HepG2 (cell line): ENCODE measurements around the gene NT5DC2. TPM values are rescaled to one million over a fixed set of nuclear protein-coding genes. Genes with fewer than 3 reads are reported as not detected.

Source experiments
- ELF3 ChIP-seq: IDR thresholded peaks from 2 replicates; pipeline ENCODE4 v1.6.1; 2016; ENCODE audit warnings: missing genetic modification reagents, missing compliant biosample characterization
- KAT7 ChIP-seq: IDR thresholded peaks from 2 replicates; pipeline ENCODE4 v1.6.1; 2018; ENCODE audit warnings: borderline replicate concordance, missing compliant biosample characterization
- TBX2 ChIP-seq: sonication (generic); formaldehyde crosslinking; IDR thresholded peaks from 2 replicates; pipeline ENCODE4 v1.5.0; 2020; ENCODE audit warnings: missing genetic modification reagents, mild to moderate bottlenecking, borderline replicate concordance
- ZBTB40 ChIP-seq, 2 experiments: fragments of 450-650 bp in 1 of 2; sonication (generic) in 1 of 2; formaldehyde crosslinking in 1 of 2; IDR thresholded peaks; 2 replicates each; pipeline versions ENCODE4 v1.6.1 to v1.8.0; 2016 to 2022; ENCODE audit warnings: antibody characterized with exemption in 1 of 2, mild to moderate bottlenecking in 1 of 2, missing genetic modification reagents in 1 of 2
- ZNF318 ChIP-seq: sonication (generic); formaldehyde crosslinking; IDR thresholded peaks from 2 replicates; pipeline ENCODE4 v1.4.0; 2020; ENCODE audit warnings: mild to moderate bottlenecking, missing genetic modification reagents
- ZNF446 ChIP-seq: sonication (generic); formaldehyde crosslinking; IDR thresholded peaks from 2 replicates; pipeline ENCODE4 v1.5.0; 2020; ENCODE audit warnings: mild to moderate bottlenecking, missing genetic modification reagents
- ZNF589 ChIP-seq: sonication (generic); formaldehyde crosslinking; conservative IDR thresholded peaks from 2 replicates; pipeline ENCODE4 v1.8.0; 2022; ENCODE audit warnings: mild to moderate bottlenecking, moderate library complexity, missing genetic modification reagents
- ZNF704 ChIP-seq: sonication (generic); formaldehyde crosslinking; IDR thresholded peaks from 2 replicates; pipeline ENCODE4 v1.8.1; 2023; ENCODE audit warnings: mild to moderate bottlenecking, inconsistent platforms, moderate library complexity, missing genetic modification reagents, borderline replicate concordance
- polyA plus RNA-seq, 8 experiments: library from polyadenylated mRNA; depleted of rRNA in 3 of 8; stranded (reverse) in 7 of 8; unstranded in 1 of 8; fragments of >200 nt; fragmentation: Illumina TruSeq in 4 of 8; extraction: Trizol in 4 of 8; gene quantifications; 2 replicates each; pipeline versions ENCODE4 v1.2.1 to v1.2.3, GENCODE V29; 2011 to 2016; ENCODE audit warnings: low read depth in 4 of 8, missing spikeins in 1 of 8, mixed read lengths in 1 of 8; ENCODE audit not compliant: insufficient read depth in 1 of 8
- total RNA-seq, 5 experiments: library from RNA; depleted of rRNA; stranded (reverse); fragments of >200 nt; fragmentation: Illumina TruSeq; extraction: Trizol; gene quantifications; 2 replicates each; pipeline ENCODE4 v1.2.3, GENCODE V29; 2016; ENCODE audit warnings: low read depth in 1 of 5

NT5DC2 gene
- total and polyA plus RNA-seq, 2 of the 13 experiments (the other 11 are each of a cell fraction or from before 2014, with no cell fraction given) = 131 to 240 TPM

GRCh38 chr3:52534281-52535183 is 875 bp upstream of the NT5DC2 start (continued):
- TF ChIP-seq ZNF318 (CRISPR knock-in tag) = no peak
- no peak; the same call in 1 of the 2 replicates for TF ChIP-seq ZNF446 (CRISPR knock-in tag)
- 0 out of 2 replicates have a peak, but pooled peaks have one; percentile 26 for TF ChIP-seq KAT7 (CRISPR knock-in tag)
- no peak for TF ChIP-seq ZBTB40 (IDR thresholded peaks at IDR 0.05)
- no peak; the same call in 1 of the 2 replicates for TF ChIP-seq ZBTB40 (CRISPR knock-in tag; IDR thresholded peaks at IDR 0.05)
- TF ChIP-seq ZNF589 (CRISPR knock-in tag) = no peak
- no peak for TF ChIP-seq TBX2 (CRISPR knock-in tag)
- TF ChIP-seq ELF3 (CRISPR knock-in tag) = no peak; the same call in 1 of the 2 replicates
- no peak for TF ChIP-seq ZNF704
